Astrocyte of the spinal cord (primary cell): ENCODE measurements around the gene GTF3C4.

Source experiments
- DNase-seq: peaks from one replicate; pipeline ENCODE4 v3.0.0; 2011; ENCODE audit warnings: low read depth, low spot score
- H3K4me3 ChIP-seq: 2 replicates; pipeline ENCODE4 v1.5.1; 2011; ENCODE audit warnings: low read depth, mild to moderate bottlenecking, low read length, moderate library complexity
- CTCF ChIP-seq: IDR thresholded peaks from 2 replicates; pipeline ENCODE4 v1.5.1; 2012; ENCODE audit warnings: low read depth, mild to moderate bottlenecking, low read length, inconsistent platforms
- in situ Hi-C: cut with HindIII; loops from 2 replicates; pipeline ENCODE4 v1.10.0; 2017; ENCODE audit warnings: low sequenced_read_pairs

The GTF3C4 gene

GRCh38 chr9:132637351-132637750 is 32.9 kb upstream of the GTF3C4 start:
- TF ChIP-seq CTCF = no peak
- in situ Hi-C loops = no loop called here
- no peak for DNase-seq
- H3K4me3 ChIP-seq = no peak overlapping the region

- no peak overlapping the region for H3K4me3 ChIP-seq
- DNase-seq = no peak
- TF ChIP-seq CTCF = no peak
- in situ Hi-C loops = no loop called here
Observed at GRCh38 chr9:132637801-132638200, 32.5 kb upstream of the GTF3C4 start.

GRCh38 chr9:132638240-132638639 is 32.0 kb upstream of the GTF3C4 start:
- no peak overlapping the region for H3K4me3 ChIP-seq
- TF ChIP-seq CTCF = no peak
- no peak for DNase-seq
- in situ Hi-C loops = no loop called here

GRCh38 chr9:132639322-132639721 is 30.9 kb upstream of the GTF3C4 start:
- no peak for DNase-seq
- in situ Hi-C loops = no loop called here
- H3K4me3 ChIP-seq = no peak overlapping the region
- TF ChIP-seq CTCF = no peak

- no peak overlapping the region for H3K4me3 ChIP-seq
- DNase-seq = no peak
- TF ChIP-seq CTCF = no peak
- in situ Hi-C loops = no loop called here
Observed at GRCh38 chr9:132641216-132641615, 29.0 kb upstream of the GTF3C4 start.

GRCh38 chr9:132644251-132644650 is 26.0 kb upstream of the GTF3C4 start:
- in situ Hi-C loops = no loop called here
- DNase-seq = no peak
- no peak overlapping the region for H3K4me3 ChIP-seq
- peak; percentile 30 for TF ChIP-seq CTCF

- no peak for DNase-seq
- TF ChIP-seq CTCF = no peak
- in situ Hi-C loops = no loop called here
- H3K4me3 ChIP-seq = no peak overlapping the region
Observed at GRCh38 chr9:132645306-132645705, 25.0 kb upstream of the GTF3C4 start.
